SU-DHL-6 (cell line): ENCODE results near the gene STK11.
"Not testable (repeated sequence)": the region's sequence is repeated elsewhere in the genome, so short reads cannot be mapped to it uniquely, and the experiment has no call there.

Experiments
- EZH2phosphoT487 ChIP-seq: fragments of 200-600 bp; sonication (generic), shearing (Covaris generic); conservative IDR thresholded peaks from 2 replicates; pipeline ENCODE4 v1.6.1; 2018; ENCODE audit warnings: mild to moderate bottlenecking, antibody characterized with exemption, low read length, moderate library complexity, mixed read lengths
- TF ChIP-seq, protein P1 (sequence below): fragments of 200-600 bp; sonication (generic); IDR thresholded peaks from one replicate; pipeline ENCODE4 v1.5.1; 2017; ENCODE audit warnings: antibody characterized with exemption, mild to moderate bottlenecking, low read length, moderate library complexity; ENCODE audit not compliant: insufficient read depth, poor library complexity, severe bottlenecking

GRCh38 chr19:1208830-1209229, 3.3 kb downstream of the STK11 start:
- not testable (repeated sequence) for TF ChIP-seq EZH2phosphoT487
- TF ChIP-seq, protein P1, sequence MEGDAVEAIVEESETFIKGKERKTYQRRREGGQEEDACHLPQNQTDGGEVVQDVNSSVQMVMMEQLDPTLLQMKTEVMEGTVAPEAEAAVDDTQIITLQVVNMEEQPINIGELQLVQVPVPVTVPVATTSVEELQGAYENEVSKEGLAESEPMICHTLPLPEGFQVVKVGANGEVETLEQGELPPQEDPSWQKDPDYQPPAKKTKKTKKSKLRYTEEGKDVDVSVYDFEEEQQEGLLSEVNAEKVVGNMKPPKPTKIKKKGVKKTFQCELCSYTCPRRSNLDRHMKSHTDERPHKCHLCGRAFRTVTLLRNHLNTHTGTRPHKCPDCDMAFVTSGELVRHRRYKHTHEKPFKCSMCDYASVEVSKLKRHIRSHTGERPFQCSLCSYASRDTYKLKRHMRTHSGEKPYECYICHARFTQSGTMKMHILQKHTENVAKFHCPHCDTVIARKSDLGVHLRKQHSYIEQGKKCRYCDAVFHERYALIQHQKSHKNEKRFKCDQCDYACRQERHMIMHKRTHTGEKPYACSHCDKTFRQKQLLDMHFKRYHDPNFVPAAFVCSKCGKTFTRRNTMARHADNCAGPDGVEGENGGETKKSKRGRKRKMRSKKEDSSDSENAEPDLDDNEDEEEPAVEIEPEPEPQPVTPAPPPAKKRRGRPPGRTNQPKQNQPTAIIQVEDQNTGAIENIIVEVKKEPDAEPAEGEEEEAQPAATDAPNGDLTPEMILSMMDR = not testable (repeated sequence)
